CD1c-positive myeloid dendritic cell (primary cell): Measurements from ENCODE around the gene PAGR1.
"Not testable (repeated sequence)": the region's sequence is repeated elsewhere in the genome, so short reads cannot be mapped to it uniquely, and the experiment has no call there.

ENCODE experiments used
- DNase-seq: peaks from one replicate; pipeline ENCODE4 v3.0.0-alpha.2; 2016; ENCODE audit errors: extremely low spot score

Gene PAGR1

DNA sequence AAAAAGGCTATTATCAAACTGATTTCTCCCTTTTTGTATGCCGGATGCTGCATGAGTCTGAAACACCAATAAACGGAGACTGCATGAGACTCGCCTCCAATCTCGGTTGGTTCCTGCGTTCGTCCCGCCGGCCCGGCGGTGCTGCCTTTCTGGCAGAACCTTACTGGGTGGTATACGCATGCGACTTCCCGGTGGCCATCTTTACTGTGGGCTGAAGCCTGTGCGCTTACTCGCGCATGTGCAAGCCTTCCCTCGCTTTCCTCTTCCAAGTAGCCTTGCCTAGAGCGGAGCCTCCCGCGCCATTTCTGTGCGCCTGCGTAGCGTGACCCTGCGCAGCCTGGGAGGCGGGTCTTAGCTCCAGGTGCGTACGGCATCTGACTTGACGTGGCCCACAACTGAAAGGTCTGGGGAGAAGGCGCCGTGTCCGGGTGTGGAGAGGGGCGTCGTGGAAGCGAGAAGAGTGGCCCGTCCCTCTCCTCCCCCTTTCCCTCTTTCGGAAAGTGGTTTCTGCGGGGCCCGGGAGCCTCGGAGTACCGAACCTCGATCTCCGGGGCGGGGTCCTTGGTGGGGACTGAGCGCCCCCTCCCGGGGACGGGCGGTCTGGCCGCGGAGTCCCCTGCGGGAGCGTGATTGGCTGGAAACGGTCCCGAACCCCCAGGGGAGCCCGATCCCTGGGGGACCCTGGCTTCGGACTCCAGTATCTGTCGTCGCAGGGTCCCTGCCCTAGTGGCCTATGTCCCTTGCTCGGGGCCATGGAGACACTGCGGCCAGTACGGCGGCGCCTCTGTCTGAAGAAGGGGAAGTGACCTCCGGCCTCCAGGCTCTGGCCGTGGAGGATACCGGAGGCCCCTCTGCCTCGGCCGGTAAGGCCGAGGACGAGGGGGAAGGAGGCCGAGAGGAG lies at the start of gene PAGR1:
Gene PAGR1, plus strand, starts transcription at position 360 of the 901 bp plus-strand sequence. Its CDS starts 374 bp downstream, at position 734.
- peak; percentile 99 for DNase-seq

DNA sequence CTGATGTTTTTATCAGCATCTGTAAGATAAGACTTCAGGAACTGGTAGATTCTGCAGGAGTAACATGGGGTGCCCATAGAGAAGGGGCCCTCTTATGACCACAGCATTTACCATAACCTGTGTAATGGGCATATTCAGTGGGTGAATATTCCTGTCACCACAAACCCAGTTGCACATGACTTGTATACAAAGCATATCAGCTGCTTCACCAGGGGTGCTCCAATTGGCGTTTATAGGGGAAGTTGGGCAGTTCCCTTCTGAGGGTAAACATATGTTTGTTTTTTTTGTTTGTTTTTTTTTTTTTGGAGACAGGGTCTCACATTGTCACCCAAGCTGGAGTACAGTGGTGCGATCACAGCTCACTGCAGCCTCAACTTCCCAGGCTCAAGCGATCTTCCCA lies 49.4 kb upstream of the PAGR1 start:
- DNase-seq, result no peak

DNA sequence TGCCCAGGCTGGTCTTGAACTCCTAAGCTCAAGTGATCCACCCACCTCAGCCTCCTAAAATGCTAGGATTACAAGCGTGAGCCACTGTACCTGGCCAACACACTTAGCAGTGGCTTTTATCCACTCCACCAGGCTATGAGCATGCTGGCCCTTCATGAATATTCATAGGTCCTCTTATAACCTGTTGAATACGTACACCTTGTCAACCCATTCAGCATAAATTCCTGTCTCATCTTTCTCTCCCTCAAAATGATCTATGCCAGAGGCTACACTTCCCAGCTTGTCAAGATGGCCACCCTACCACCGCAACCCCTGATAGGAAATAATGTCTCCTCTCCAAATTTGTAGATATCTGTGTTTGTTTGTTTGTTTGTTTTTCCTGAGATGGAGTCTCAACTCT lies 48.9 kb upstream of the PAGR1 start:
- no peak for DNase-seq

DNA sequence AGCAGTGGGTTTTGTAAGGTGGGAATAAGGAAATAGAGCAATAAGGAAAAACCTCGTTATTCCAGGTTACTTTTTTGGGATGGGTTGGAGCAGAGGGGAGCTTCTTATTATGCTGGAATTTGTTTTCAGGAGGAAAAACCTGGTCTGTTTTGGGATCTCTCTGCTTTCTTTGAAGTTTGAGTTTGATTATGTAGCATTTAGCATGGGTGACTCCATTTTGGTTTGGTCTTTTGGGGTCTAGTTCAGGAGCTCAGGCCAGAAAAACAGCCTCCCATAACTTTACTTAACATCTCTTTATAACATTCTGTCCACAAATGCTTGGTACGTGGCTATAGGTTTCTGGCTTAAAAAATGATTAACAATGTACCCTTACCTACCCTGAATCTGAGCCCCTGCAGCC lies 46.4 kb upstream of the PAGR1 start:
- no peak for DNase-seq

DNA sequence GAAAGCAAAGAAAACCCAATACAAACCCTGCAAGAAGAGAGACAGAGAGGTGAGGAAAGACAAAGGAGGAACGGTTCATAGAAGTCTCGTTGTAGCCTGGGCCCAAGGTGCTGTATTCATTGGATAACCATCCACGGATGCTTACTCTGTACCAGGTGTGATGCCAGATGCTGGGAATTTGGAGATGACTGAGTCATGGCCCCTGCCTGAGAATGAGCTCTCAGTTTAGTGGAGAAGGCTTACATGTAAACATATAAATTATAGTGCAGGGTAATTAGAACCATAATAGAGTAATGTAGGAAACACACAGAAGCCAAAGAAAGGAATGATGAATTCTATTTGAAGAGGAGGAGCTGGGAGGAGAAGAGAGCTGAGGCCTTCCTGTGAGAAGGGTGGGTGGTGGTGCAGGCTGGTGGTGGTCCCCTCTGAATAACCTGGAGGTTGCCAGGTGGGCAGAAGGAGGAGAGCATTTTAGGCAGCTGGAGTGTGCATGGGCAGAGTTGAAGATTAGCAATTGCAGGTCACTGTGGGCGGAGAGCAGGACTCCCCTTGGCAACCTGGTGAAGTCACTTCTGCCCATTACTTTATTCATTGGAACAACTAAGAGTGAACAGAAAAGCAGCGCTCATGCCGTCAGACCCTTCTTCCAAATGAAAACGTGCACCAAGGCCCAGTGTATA lies 45.6 kb upstream of the PAGR1 start:
- DNase-seq, result peak; percentile 23

DNA sequence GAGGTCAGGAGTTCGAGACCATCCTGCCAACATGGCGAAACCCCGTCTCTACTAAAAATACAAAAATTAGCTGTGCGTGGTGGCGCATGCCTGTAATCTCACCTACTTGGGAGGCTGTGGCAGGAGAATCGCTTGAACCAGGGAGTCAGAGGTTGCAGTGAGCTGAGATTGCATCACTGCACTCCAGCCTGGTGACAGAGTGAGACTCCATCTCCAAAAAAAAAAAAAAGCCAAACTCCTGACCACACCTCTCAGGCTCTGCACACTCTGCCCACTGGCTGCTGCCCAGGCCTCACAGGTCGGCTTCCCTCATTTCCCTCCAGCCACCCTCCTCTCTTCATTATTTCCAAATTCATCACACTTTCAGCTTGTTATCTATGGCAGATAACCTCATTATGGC lies 43.6 kb upstream of the PAGR1 start:
- not testable (repeated sequence) for DNase-seq

DNA sequence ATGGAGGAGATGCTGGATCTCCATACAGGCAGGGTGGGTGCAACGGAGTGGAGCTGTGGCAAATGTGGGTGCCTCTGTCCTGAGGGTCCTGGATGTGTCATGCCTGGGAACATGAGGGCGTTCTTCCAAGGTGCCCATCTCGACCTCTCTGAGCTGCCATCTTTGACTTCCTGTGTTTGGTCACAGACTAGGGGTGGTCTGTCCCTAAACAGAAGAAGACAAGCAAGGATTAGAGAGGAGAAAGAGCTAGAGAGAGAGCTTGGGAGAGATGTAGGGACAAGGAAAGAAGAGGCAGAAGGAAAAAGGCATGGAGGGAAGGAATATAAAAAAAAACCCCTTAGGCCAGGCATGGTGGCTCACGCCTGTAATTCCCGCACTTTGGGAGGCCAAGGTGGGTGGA lies 41.2 kb upstream of the PAGR1 start:
- no peak for DNase-seq

DNA sequence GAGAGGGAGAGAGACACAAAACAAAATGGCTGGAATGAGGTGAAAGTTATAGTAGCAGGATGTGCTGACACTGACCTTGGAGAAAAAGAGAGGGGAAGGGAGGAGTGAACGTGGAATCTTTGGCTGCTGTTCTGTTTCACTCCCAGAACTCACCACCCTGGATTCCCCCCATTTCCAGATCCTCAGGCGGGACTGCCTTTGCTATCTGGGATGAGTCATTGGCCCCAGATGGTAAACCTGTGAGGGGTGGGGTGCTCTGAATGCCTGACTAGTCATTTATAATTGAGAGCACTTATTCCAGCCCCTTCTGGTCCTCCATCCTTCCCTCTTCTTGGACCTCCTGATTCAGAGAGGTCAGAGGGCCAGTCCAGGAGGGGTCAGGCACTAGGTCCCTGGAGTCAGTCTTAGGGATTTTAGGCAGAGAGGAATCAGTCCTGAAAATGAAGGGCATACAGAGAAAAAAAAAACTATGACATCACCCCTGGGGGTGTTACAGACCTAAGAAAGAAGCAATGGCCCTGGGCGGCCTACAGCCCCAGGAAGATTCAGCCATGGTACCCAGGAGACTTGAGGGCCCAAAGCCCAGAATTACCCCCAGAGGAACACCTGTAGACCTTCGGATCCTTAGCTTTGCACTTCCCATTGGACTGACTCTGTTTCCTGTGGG lies 40.1 kb upstream of the PAGR1 start:
- DNase-seq, result no peak

DNA sequence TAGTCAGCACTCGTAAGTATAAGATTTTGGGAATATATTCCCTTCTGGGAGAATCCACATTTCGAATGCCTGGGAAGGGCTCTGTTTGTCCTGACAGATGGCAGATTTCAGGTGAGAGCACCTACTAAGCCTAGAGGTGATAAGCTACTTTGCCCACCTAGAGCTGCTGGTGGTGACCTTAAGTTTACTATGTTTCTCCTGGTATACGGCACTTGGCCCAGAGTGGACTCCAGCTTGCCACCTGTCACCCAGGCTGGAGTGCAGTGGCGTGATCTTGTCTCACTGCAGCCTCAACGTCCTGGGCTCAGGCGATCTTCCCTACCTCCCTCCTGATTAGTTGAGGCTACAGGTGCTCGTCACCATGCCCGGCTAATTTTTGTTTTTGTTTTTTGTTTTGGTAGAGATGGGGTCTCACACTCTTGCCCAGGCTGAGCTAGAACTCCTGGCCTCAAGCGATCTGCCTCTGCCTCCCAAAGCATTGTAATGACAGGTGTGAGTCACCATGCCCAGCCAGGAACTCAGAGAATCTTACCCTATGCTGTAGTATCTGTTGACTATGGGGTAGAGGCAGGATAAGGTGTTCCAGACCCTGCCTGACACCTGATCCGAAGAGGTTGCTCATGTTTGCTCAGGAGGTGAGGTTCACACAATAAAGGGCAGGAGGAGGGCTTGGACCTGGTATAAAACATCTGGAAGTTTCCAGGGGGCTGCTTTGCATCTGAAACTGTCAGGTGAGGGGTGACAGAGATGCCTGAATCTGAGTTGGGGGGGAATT lies 38.2 kb upstream of the PAGR1 start, which contains the start of gene ZG16:
Gene ZG16, plus strand, starts transcription at position 681 of the 775 bp plus-strand sequence. CDS start 1,011 bp downstream, outside the sequence.
- DNase-seq, result no peak

DNA sequence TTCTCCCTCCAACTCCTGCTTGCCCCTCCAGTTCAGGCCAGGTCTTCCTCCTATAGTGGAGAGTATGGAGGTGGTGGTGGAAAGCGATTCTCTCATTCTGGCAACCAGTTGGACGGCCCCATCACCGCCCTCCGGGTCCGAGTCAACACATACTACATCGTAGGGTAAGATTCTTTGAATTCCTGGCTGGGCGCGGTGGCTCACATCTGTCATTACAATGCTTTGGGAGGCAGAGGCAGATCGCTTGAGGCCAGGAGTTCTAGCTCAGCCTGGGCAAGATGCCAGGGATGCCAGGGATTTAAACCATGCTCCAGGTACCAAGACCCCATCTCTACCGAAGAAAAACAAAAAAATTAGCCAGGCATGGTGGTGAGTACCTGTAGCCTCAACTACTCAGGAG lies 36.5 kb upstream of the PAGR1 start:
- DNase-seq, result no peak

DNA sequence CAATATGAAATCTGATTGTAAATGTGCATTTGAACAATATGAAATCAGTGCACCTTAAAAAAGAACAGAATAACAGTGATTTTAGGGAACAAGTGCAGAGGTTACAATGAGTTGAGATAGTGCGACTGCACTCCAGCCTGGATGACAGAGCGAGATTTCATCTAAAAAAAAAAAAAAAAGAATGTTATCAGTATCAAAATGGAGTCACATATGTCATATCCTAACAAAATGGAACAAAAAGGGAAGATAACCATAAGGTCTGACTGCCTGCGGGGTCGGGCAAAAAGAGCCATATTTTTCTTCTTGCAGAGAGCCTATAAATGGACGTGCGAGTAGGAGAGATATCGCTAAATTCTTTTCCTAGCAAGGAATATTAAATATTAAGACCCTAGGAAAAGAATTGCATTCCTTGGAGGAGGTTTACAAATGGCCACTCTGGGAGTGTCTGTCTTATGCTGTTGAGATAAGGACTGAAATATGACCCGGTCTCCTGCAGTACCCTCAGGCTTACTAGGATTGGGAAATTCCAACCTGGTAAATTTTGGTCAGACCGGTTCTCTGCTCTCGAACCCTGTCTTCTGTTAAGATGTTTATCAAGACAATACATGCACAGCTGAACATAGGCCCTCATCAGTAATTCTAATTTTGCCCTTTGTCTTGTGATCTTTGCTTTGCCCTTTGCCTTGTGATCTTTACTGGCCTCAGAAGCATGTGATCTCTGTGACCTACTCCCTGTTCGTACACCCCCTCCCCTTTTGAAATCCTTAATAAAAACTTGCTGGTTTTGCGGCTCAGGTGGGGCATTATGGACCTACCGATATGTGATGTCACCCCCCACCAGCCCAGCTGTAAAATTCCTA lies 32.6 kb upstream of the PAGR1 start:
- DNase-seq, result not testable (repeated sequence)

DNA sequence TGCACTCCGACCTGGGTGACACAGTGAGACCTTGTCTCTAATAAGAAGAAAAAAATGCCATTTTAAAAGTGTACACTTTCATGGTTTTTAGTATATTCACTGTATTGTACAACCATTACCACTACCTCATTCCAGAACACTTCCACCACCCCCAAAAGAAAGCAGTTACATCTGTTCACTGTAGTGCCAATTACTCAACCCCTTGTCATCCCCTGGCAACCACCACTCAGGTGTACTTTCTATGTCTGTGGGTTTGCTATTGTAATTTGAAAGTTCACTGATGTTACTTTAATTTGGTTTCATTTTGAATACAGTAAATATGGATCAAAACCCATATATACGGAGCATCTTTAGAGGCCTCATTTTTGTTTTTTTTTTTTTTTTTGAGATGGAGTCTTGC lies 31.8 kb upstream of the PAGR1 start:
- no peak for DNase-seq

DNA sequence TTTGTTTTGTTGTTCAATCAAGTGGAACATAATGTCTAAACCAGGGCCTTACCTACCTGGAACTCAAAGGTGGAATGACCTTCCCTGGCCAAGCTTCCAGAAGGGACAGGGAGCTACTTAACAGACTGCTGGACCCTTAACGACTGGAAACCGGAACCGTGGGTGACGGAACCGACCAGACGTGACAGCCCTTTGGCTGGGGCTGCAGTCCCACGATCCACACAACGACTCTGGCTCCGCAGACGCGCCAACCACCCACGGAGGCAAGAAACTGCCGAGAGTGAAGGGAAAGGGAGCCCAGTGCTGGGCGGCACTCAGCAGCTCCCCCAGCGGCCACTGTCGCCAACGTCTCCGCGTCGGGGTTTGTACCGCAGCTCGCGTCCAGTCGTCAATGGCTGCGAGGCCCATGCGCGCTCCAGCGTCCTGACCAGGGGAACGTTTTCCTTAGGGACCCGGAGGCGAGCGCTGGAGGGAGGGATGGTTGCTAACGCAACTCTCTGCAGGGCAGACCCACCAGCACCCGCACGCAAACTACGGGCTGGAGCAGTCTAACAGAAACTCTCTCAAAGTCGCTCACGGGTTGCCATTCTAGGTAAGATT lies 31.0 kb upstream of the PAGR1 start:
- DNase-seq, result peak; percentile 85

DNA sequence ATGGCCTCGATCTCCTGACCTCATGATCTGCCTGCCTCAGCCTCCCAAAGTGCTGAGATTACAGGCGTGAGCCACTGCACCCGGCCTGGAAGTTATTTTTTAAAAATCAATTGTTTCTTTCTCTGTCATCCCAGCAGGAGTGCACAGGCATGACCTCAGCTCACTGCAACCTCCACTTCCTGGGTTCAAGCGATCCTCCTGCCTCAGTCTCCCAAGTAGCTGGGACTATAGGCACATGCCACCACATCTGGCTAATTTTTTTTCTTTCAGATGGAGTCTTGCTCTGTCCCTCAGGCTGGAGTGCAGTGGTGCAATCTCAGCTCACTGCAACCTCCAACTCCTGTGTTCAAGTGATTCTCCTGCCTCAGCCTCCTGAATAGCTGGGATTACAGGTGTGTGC lies 28.8 kb upstream of the PAGR1 start:
- not testable (repeated sequence) for DNase-seq

DNA sequence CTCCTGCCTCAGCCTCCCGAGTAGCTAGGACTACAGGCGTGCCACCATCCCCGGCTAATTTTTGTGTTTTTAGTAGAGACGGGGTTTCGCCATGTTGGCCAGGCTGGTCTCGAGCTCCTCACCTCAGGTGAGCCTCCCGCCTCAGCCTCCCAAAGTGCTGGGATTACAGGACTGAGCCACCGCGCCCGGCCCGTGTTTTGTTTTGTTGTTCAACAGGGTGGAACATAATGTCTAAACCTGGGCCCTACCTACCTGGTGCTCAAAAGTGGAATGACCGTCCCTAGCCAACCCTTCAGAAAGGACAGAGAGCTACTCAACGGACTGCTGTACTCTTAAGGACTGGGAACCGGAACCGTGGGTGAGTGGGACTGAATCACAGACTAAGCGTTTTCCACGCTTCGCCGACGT lies 26.2 kb upstream of the PAGR1 start:
- DNase-seq, result no peak

DNA sequence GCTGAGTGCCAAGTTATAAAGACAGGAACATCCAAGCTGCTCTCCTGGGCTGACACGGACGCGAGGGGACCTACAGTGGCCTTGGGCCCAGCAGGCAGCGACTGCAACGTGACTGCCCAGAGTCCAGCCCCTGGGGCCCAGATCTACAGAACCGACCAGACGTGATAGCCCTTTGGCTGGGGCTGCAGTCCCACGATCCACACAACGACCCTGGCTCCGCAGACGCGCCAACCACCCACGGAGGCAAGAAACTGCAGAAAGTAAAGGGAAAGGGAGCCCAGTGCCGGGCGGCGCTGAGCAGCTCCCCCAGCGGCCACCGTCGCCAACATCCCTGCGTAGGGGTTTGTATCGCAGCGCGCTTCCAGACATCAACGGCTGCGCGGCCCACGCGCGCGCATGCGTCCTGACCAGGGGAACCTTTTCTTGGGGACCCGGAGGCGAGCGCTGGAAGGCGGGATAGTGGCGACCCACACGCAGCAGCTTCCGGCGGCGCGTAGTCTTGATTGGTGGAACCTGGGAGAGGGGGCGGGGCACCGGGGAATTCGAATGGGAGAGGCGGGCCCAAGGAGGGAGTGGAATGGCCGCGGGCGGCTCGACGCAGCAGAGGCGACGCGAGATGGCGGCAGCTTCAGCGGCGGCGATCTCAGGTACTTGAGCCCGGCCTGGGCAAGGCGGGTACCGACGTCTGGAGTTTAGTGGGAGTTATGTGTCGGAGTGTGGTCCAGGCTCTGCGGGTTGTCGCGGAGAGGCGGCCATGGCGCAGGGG lies 25.6 kb upstream of the PAGR1 start, which contains the start of gene KIF22:
Gene KIF22, plus strand, starts transcription at position 569 of the 766 bp plus-strand sequence. Its CDS starts 9 bp downstream, at position 578.
- DNase-seq, result peak; percentile 100

DNA sequence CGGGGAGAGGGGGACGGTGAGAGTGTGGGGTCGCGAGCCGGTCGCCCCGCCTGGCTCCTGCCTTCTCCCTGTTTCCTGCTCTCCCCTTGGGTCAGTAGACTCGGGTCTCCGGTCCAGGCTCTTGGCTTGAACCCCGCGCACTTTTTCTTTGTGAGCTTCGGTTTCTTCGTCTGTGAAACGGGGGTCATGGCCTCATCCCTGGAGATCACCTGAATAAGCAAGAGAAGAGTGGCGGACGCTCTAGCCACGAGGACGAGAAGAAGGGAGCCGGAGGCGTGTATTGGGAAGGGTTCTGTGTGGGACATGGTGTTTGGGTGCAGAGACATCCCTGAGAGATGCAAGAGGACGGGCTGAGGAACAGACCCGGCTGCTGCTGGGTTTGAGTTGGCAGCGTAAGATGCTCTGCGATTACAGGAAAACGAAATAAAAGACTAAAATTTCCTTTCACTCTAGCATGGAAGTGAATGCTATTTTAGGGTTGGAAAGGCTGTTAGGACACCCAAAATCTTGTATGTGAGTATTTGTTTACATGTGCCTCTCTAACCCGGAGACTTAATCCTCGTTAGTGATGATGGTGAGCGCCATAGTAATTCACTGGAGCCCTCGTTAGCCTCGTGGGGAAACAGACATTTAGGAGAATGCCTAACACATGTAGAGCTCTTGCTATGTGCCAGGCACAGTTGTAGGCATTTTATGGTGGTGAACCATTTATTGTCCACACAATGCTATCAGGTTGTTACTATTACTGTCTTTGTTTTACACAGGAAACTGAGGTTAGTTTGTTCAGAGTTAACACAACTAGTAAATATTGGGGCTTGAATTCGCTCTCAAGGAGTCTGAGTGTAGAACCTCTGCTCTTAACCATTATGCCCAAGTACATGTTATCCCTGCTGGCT lies 24.8 kb upstream of the PAGR1 start:
- DNase-seq, result no peak
